ENCODE results near the gene CLCNKB.
"Not testable (repeated sequence)": the region's sequence is repeated elsewhere in the genome, so short reads cannot be mapped to it uniquely, and the experiment has no call there.

GRCh38 chr1:16026302-16026701, 17.3 kb upstream of the CLCNKB start:
- not testable (repeated sequence) for TF ChIP-seq RNF2 (conservative IDR thresholded peaks at IDR 0.05; ENCODE audit: low read depth); ZNF547 (CRISPR knock-in tag; IDR thresholded peaks at IDR 0.05); ZBTB33 (CRISPR knock-in tag; IDR thresholded peaks at IDR 0.05); ZNF24 (IDR thresholded peaks at IDR 0.05); SALL2 (CRISPR knock-in tag; IDR thresholded peaks at IDR 0.05); EP300 (IDR thresholded peaks at IDR 0.05; ENCODE audit: low read depth in 2 of 2, low read length in 2 of 2); EP300 (CRISPR knock-in tag; IDR thresholded peaks at IDR 0.05; ENCODE audit: borderline replicate concordance); ZNF891 (CRISPR knock-in tag; IDR thresholded peaks at IDR 0.05); TEAD2 (CRISPR knock-in tag; IDR thresholded peaks at IDR 0.05)

Data from HepG2 (cell line).